ENCODE data around the gene MYO1D. TPM values are rescaled to one million over a fixed set of nuclear protein-coding genes. Genes with fewer than 3 reads are reported as not detected.

MYO1D gene
- total RNA-seq, 1 donor from 2014 or later, result 11.9 TPM

DNA sequence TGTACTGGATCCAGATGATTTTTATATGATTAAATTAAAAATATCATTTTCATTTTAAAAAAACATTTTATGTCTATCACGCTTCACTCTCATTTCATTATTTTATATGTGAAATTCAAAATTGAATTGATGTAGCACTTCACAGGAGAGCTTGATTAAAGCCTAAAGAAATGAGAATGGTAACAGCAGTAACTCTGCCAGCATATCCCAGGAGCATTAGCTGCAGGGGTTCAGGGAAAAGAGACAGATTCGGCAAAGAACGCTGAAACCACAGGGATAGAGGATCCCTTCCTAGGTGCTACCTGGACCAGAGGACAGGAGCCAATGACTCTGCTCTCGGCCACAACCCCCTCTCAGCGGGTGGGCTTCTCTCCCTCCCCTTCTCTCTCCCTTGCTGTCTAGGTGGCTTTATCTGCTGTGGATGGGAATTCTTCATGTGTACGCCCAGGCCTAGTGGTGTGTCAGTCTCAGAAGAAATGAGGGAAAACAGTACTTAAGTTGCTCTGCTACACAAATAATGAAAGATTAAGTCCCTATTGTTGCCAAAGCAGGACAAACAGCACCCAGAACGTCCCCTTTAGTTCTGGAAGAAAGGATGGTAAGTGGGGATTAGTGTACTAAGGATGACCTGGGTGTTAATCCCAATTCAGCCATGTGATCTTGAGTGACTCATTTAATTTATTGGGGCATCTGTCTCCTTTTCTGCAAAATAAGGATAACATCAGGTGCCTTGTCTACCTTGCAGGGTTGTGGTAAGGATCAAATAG lies 266.9 kb downstream of the MYO1D start:
- Mint-ChIP-seq H3K36me3 (ENCODE audit: low read depth) (no peaks in the 10 kb centered on the region), H3K9me3 (no peaks in the 10 kb centered on the region), H3K4me1 (peaks cover 5% of the 10 kb centered on the region), H3K27ac (ENCODE audit: unreplicated experiment) (no peak overlapping the region), H3K4me3 (no peak overlapping the region), H3K27me3 (ENCODE audit: low read depth) (no peaks in the 10 kb centered on the region)
- no peak for DNase-seq (ENCODE audit: low read depth, low spot score)
- TF ChIP-seq, protein P1, sequence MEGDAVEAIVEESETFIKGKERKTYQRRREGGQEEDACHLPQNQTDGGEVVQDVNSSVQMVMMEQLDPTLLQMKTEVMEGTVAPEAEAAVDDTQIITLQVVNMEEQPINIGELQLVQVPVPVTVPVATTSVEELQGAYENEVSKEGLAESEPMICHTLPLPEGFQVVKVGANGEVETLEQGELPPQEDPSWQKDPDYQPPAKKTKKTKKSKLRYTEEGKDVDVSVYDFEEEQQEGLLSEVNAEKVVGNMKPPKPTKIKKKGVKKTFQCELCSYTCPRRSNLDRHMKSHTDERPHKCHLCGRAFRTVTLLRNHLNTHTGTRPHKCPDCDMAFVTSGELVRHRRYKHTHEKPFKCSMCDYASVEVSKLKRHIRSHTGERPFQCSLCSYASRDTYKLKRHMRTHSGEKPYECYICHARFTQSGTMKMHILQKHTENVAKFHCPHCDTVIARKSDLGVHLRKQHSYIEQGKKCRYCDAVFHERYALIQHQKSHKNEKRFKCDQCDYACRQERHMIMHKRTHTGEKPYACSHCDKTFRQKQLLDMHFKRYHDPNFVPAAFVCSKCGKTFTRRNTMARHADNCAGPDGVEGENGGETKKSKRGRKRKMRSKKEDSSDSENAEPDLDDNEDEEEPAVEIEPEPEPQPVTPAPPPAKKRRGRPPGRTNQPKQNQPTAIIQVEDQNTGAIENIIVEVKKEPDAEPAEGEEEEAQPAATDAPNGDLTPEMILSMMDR (conservative IDR thresholded peaks at IDR 0.05), result no peak

DNA sequence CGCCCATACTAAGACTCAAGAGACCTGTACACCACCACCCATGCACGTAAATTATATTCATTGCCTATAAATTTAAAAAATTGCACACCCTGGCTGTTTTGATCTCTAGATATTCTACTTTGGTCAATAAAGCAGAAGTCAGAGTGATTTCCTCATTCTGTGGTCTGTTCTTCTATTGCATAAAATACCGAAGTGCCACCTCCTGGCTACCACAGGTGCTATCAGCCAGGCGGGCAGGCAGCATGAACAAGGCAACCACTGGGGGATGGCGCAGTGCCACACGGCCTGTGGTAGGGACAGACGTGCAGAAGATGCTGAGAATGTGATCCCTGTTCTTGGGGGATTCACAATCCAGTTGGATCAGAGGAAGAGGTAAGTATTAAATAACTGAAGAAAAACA lies 267.8 kb downstream of the MYO1D start:
- H3K9me3 Mint-ChIP-seq, result peaks cover 4% of the 10 kb centered on the region
- no peaks in the 10 kb centered on the region for H3K36me3 Mint-ChIP-seq (ENCODE audit: low read depth)
- TF ChIP-seq, protein P1 (conservative IDR thresholded peaks at IDR 0.05), result no peak

DNA sequence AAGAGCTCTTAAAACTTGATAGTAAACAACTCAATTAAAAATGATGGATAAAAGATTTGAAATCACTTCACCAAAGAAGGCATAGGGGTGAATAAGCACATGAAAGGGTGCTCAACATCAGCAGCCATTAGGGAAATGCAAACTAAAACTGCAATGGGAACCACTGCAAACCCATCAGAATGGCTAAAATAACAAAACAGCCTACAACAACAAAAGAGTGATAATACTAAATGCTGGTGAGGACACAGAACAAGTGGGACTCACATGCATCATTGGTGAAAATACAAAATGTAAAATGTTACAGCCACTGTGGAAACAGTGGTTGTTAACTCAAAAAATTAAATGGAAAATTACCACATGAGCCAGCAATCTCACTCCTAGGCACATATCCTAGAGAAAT lies 268.7 kb downstream of the MYO1D start:
- peaks cover 4% of the 10 kb centered on the region for H3K9me3 Mint-ChIP-seq
- TF ChIP-seq, protein P1 (conservative IDR thresholded peaks at IDR 0.05), result no peak
- no peak overlapping the region for H3K4me3 Mint-ChIP-seq
- peaks cover 8% of the 10 kb centered on the region for H3K4me1 Mint-ChIP-seq
- no peak overlapping the region for H3K27ac Mint-ChIP-seq (ENCODE audit: unreplicated experiment)
- no peaks in the 10 kb centered on the region for H3K36me3 Mint-ChIP-seq (ENCODE audit: low read depth)
- DNase-seq (ENCODE audit: low read depth, low spot score), result no peak
- H3K27me3 Mint-ChIP-seq (ENCODE audit: low read depth), result no peaks in the 10 kb centered on the region

More for the DNA sequence above, 267.8 kb downstream of the MYO1D start:
- DNase-seq (ENCODE audit: low read depth, low spot score), result no peak
- Mint-ChIP-seq H3K4me3 (no peak overlapping the region), H3K27ac (ENCODE audit: unreplicated experiment) (no peak overlapping the region), H3K4me1 (peaks cover 8% of the 10 kb centered on the region), H3K27me3 (ENCODE audit: low read depth) (no peaks in the 10 kb centered on the region)

DNA sequence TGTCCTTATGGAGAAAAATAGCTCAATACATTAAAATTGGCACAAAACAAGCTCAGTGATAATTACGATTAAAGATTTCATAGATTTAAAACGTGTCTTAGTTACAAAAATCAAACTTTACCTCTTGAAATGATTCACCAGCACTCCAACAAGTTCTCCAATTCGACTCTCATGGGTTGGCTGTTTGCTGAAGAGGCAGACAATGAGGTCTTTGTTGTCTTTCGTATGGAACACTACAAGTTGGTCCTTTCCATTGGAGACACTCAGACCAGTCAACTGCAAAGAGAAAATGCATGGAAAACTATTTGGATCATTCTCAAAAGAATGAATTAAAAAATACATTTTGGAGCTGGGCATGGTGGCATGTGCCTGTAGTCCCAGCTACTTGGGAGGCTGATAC lies 272.0 kb downstream of the MYO1D start:
- no peak for DNase-seq (ENCODE audit: low read depth, low spot score)
- Mint-ChIP-seq H3K4me3 (no peak overlapping the region), H3K4me1 (peaks cover 8% of the 10 kb centered on the region), H3K27ac (ENCODE audit: unreplicated experiment) (no peak overlapping the region), H3K9me3 (peaks cover 6% of the 10 kb centered on the region), H3K36me3 (ENCODE audit: low read depth) (peaks cover 3% of the 10 kb centered on the region), H3K27me3 (ENCODE audit: low read depth) (no peaks in the 10 kb centered on the region)
- TF ChIP-seq, protein P1 (conservative IDR thresholded peaks at IDR 0.05), result no peak

DNA sequence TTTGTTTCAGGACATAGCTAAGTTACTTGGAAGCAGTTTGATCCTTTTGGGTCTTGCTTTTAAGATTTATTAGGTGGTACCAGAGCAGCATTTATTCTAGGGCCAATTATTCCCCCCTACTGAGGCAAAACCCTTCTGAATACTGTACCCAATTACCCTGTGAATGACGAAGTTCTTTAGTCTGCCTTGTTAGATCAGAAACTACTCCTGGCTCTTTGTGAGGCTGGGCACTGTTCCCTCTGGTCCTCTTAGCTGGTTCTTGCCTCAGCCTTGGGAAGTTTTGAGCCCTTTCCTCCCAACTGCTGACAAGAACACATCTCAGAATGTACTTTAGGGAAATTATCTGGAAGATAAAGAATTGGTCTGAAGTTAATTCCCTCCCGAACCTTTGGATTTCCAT lies 274.5 kb downstream of the MYO1D start:
- Mint-ChIP-seq H3K36me3 (ENCODE audit: low read depth) (peaks cover 3% of the 10 kb centered on the region), H3K27ac (ENCODE audit: unreplicated experiment) (no peak overlapping the region), H3K27me3 (ENCODE audit: low read depth) (no peaks in the 10 kb centered on the region), H3K4me1 (peaks cover 8% of the 10 kb centered on the region), H3K9me3 (peaks cover 10% of the 10 kb centered on the region), H3K4me3 (no peak overlapping the region)
- TF ChIP-seq, protein P1 (conservative IDR thresholded peaks at IDR 0.05), result no peak
- no peak for DNase-seq (ENCODE audit: low read depth, low spot score)
